ENCODE results near the gene RAD51B. TPM values are rescaled to one million over a fixed set of nuclear protein-coding genes. Genes with fewer than 3 reads are reported as not detected.

RAD51B gene
- total and polyA plus RNA-seq, 9 of the 15 experiments (the other 6 are each of a cell fraction or from before 2014, with no cell fraction given): 8.5 to 17.3 (median 11.3) TPM

GRCh38 chr14:67984274-67984673 is 164.7 kb downstream of the RAD51B start:
- Histone ChIP-seq H2AFZ (ENCODE audit: low read depth, low read length) (no peak overlapping the region), H3K27ac (ENCODE audit: extremely low read depth, low read depth, low read length) (no peak overlapping the region), H3K36me3 (ENCODE audit: control insufficient read depth, insufficient read depth, low read length) (no peaks in the 10 kb centered on the region), H3K9me3 (replicated peaks; ENCODE audit: control insufficient read depth, insufficient read depth, low read depth, low read length) (no peaks in the 10 kb centered on the region), H3K27me3 (ENCODE audit: control insufficient read depth in 2 of 2, insufficient read depth in 2 of 2, low read length in 2 of 2) (no peaks in the 10 kb centered on the region), H4K20me1 (replicated peaks; ENCODE audit: control insufficient read depth, insufficient read depth, low read length) (no peaks in the 10 kb centered on the region), H3K4me2 (ENCODE audit: insufficient read depth, low read length) (no peak overlapping the region), H3K79me2 (ENCODE audit: control insufficient read depth, insufficient read depth, low read length) (no peaks in the 10 kb centered on the region), H3K4me1 (replicated peaks in 1 of 2; ENCODE audit: control insufficient read depth in 2 of 2, insufficient read depth in 2 of 2, low read length in 2 of 2) (peaks cover 0 to 6% of the 10 kb centered on the region in 2 experiments; a peak in 2 of 5 replicates), H3K9ac (ENCODE audit: insufficient read depth in 1 of 2, low read depth in 2 of 2, low read length in 2 of 2) (no peak overlapping the region), H3K9me1 (ENCODE audit: control insufficient read depth, insufficient read depth, low read length) (no peaks in the 10 kb centered on the region), H3K4me3 (no peak overlapping the region)
- no peak for TF ChIP-seq RERE (CRISPR knock-in tag; IDR thresholded peaks at IDR 0.05; ENCODE audit: borderline replicate concordance)
- ChIA-PET CTCF (ENCODE audit: low intra/inter-chr PET ratio) (no interaction called here), POLR2A (no interaction called here)
- in situ Hi-C loops (cut with MboI) (no loop called here), intact Hi-C loops (cut with micrococcal nuclease) (no loop called here)
- no peak for DNase-seq (ENCODE audit: extremely low read depth in 1 of 4, low spot score in 3 of 4)
- no TSS peak for BruUV-seq (replicated peaks)
- ATAC-seq: no peak
- FAIRE-seq: no peak

All from K562 (cell line).